ENCODE data around the gene KRTAP3-3. TPM values are rescaled to one million over a fixed set of nuclear protein-coding genes. Genes with fewer than 3 reads are reported as not detected.

KRTAP3-3 gene
- total RNA-seq, 1 donor from 2014 or later = not detected

- H3K27ac ChIP-seq = no peak overlapping the region
- TF ChIP-seq CTCF (IDR thresholded peaks at IDR 0.05) (no peak), POLR2AphosphoS5 (IDR thresholded peaks at IDR 0.05; ENCODE audit: insufficient read depth in 1 of 2, low read depth in 1 of 2) (no peak), POLR2A (IDR thresholded peaks at IDR 0.05) (no peak)
- no peak for DNase-seq (ENCODE audit: extremely low spot score in 2 of 2)
- no peaks in the 10 kb centered on the region for H3K36me3 ChIP-seq
- intact Hi-C loops (cut with DNase I) = no loop called here
- no peaks in the 10 kb centered on the region for H3K9me3 ChIP-seq
- no peaks in the 10 kb centered on the region for H3K4me1 ChIP-seq
- no peaks in the 10 kb centered on the region for H3K27me3 ChIP-seq
- no peak overlapping the region for H3K4me3 ChIP-seq
These were observed 3.4 kb upstream of the KRTAP3-3 start for GRCh38 chr17:40997361-40997760.

- Histone ChIP-seq H3K36me3 (no peaks in the 10 kb centered on the region), H3K9me3 (no peaks in the 10 kb centered on the region)
These were observed 2.9 kb upstream of the KRTAP3-3 start for GRCh38 chr17:40996829-40997228.

GRCh38 chr17:40995116-40995515 is 1.2 kb upstream of the KRTAP3-3 start:
- H3K27me3 ChIP-seq = no peaks in the 10 kb centered on the region
- H3K4me3 ChIP-seq = no peak overlapping the region
- no peak for TF ChIP-seq CTCF (IDR thresholded peaks at IDR 0.05)
- no peak for TF ChIP-seq POLR2A (IDR thresholded peaks at IDR 0.05)
- TF ChIP-seq POLR2AphosphoS5 (IDR thresholded peaks at IDR 0.05; ENCODE audit: insufficient read depth in 1 of 2, low read depth in 1 of 2) = no peak
- no peaks in the 10 kb centered on the region for H3K4me1 ChIP-seq
- intact Hi-C loops (cut with DNase I) = no loop called here
- DNase-seq (ENCODE audit: extremely low spot score in 2 of 2) = no peak
- no peaks in the 10 kb centered on the region for H3K9me3 ChIP-seq
- H3K36me3 ChIP-seq = no peaks in the 10 kb centered on the region
- no peak overlapping the region for H3K27ac ChIP-seq

More at GRCh38 chr17:40996829-40997228, 2.9 kb upstream of the KRTAP3-3 start:
- no peak overlapping the region for H3K4me3 ChIP-seq
- intact Hi-C loops (cut with DNase I) = no loop called here
- no peak for TF ChIP-seq POLR2AphosphoS5 (IDR thresholded peaks at IDR 0.05; ENCODE audit: insufficient read depth in 1 of 2, low read depth in 1 of 2)
- no peak for TF ChIP-seq CTCF (IDR thresholded peaks at IDR 0.05)
- no peak for TF ChIP-seq POLR2A (IDR thresholded peaks at IDR 0.05)
- H3K27ac ChIP-seq = no peak overlapping the region
- H3K27me3 ChIP-seq = no peaks in the 10 kb centered on the region
- no peaks in the 10 kb centered on the region for H3K4me1 ChIP-seq
- no peak for DNase-seq (ENCODE audit: extremely low spot score in 2 of 2)

- Histone ChIP-seq H3K36me3 (no peaks in the 10 kb centered on the region), H3K27ac (no peak overlapping the region), H3K9me3 (no peaks in the 10 kb centered on the region), H3K27me3 (no peaks in the 10 kb centered on the region), H3K4me1 (no peaks in the 10 kb centered on the region), H3K4me3 (no peak overlapping the region)
- no peak for DNase-seq (ENCODE audit: extremely low spot score in 2 of 2)
- intact Hi-C loops (cut with DNase I) = no loop called here
- TF ChIP-seq POLR2AphosphoS5 (IDR thresholded peaks at IDR 0.05; ENCODE audit: insufficient read depth in 1 of 2, low read depth in 1 of 2) = no peak
- no peak for TF ChIP-seq CTCF (IDR thresholded peaks at IDR 0.05)
- TF ChIP-seq POLR2A (IDR thresholded peaks at IDR 0.05) = no peak
These were observed 880 bp downstream of the KRTAP3-3 start for GRCh38 chr17:40993084-40993483.

GRCh38 chr17:40992666-40993065 is 1.3 kb downstream of the KRTAP3-3 start:
- H3K27me3 ChIP-seq = no peaks in the 10 kb centered on the region
- H3K9me3 ChIP-seq = no peaks in the 10 kb centered on the region
- no peaks in the 10 kb centered on the region for H3K4me1 ChIP-seq
- no peak for DNase-seq (ENCODE audit: extremely low spot score in 2 of 2)
- H3K36me3 ChIP-seq = no peaks in the 10 kb centered on the region
- intact Hi-C loops (cut with DNase I) = no loop called here
- TF ChIP-seq POLR2AphosphoS5 (IDR thresholded peaks at IDR 0.05; ENCODE audit: insufficient read depth in 1 of 2, low read depth in 1 of 2) (no peak), CTCF (IDR thresholded peaks at IDR 0.05) (no peak), POLR2A (IDR thresholded peaks at IDR 0.05) (no peak)
- H3K27ac ChIP-seq = no peak overlapping the region
- H3K4me3 ChIP-seq = no peak overlapping the region
